ENCODE results near the gene GPR65.
A peak's percentile ranks its signal among the peaks of the same experiment; 100 is the strongest.

The GPR65 gene

GRCh38 chr14:88005050-88005481 is at the start of gene GPR65:
GPR65 (plus strand) TSS chr14:88005135; CDS start chr14:88010848, 5,713 bp downstream.
- DNase-seq = peak; percentile 66 to 81

GRCh38 chr14:87955501-87955900 is 49.4 kb upstream of the GPR65 start:
- DNase-seq = no peak

GRCh38 chr14:87960013-87960787 is 44.7 kb upstream of the GPR65 start:
- peak; percentile 49 to 56 for DNase-seq

- DNase-seq = no peak
Measured at GRCh38 chr14:87961246-87961645, 43.7 kb upstream of the GPR65 start.

- DNase-seq = no peak
Measured at GRCh38 chr14:87966816-87967215, 38.1 kb upstream of the GPR65 start.

- DNase-seq = no peak
Measured at GRCh38 chr14:87967496-87967895, 37.4 kb upstream of the GPR65 start.

GRCh38 chr14:87971010-87971409 is 33.9 kb upstream of the GPR65 start:
- no peak for DNase-seq

GRCh38 chr14:87975636-87976035 is 29.3 kb upstream of the GPR65 start:
- DNase-seq = no peak

- DNase-seq = no peak
Measured at GRCh38 chr14:87979689-87980088, 25.2 kb upstream of the GPR65 start.

- DNase-seq = no peak
Measured at GRCh38 chr14:87989221-87989955, 15.5 kb upstream of the GPR65 start.

GRCh38 chr14:87989956-87990299 is 15.0 kb upstream of the GPR65 start:
- DNase-seq = no peak

- no peak for DNase-seq
Measured at GRCh38 chr14:87990682-87991081, 14.3 kb upstream of the GPR65 start.

- DNase-seq = no peak
Measured at GRCh38 chr14:87992346-87992717, 12.6 kb upstream of the GPR65 start.

GRCh38 chr14:87992718-87993628 is 12.0 kb upstream of the GPR65 start, which contains the start of gene GALC:
GALC (minus strand) TSS chr14:87993182; CDS start chr14:87993164, 18 bp downstream.
- DNase-seq = peak; percentile 97

- DNase-seq = peak; percentile 68 to 74
Measured at GRCh38 chr14:87994974-87995373, 10.0 kb upstream of the GPR65 start.

GRCh38 chr14:87995500-87996290 is 9.2 kb upstream of the GPR65 start:
- DNase-seq = peak in 1 of 2 donors; percentile 8

GRCh38 chr14:87996291-87996592 is 8.7 kb upstream of the GPR65 start:
- no peak for DNase-seq

- DNase-seq = no peak
Measured at GRCh38 chr14:87998482-87998881, 6.5 kb upstream of the GPR65 start.

- no peak for DNase-seq
Measured at GRCh38 chr14:87999277-87999676, 5.7 kb upstream of the GPR65 start.

GRCh38 chr14:88002421-88003075 is 2.4 kb upstream of the GPR65 start:
- peak in 1 of 2 donors; percentile 23 for DNase-seq

GRCh38 chr14:88003425-88003824 is 1.5 kb upstream of the GPR65 start:
- DNase-seq = no peak

GRCh38 chr14:88004506-88005036 is 364 bp upstream of the GPR65 start:
- no peak for DNase-seq

All from CD4-positive, alpha-beta T cell treated with Interleukin-1 beta for 1 hour (primary cell).